Erythroblast (primary cell): ENCODE data around the gene NEURL3.
"Not testable (repeated sequence)": the region's sequence is repeated elsewhere in the genome, so short reads cannot be mapped to it uniquely, and the experiment has no call there.

Experiments used
- DNase-seq, 2 experiments: peaks; one replicate each; lab custom pipeline; 2025; lab: John Stamatoyannopoulos, UW
- GATA1 ChIP-seq: IDR thresholded peaks from 2 replicates; pipeline ENCODE4 v1.6.1; 2011; ENCODE audit warnings: low read depth, mild to moderate bottlenecking, control low read depth, low read length, moderate library complexity
- POLR2A ChIP-seq: IDR thresholded peaks from 2 replicates; pipeline ENCODE4 v1.6.1; 2011; ENCODE audit warnings: mild to moderate bottlenecking, low read length

Gene NEURL3

GRCh38 chr2:96501471-96501874, 3.7 kb downstream of the NEURL3 start:
- no peak for DNase-seq
- TF ChIP-seq GATA1 (no peak), POLR2A (no peak)

DNA sequence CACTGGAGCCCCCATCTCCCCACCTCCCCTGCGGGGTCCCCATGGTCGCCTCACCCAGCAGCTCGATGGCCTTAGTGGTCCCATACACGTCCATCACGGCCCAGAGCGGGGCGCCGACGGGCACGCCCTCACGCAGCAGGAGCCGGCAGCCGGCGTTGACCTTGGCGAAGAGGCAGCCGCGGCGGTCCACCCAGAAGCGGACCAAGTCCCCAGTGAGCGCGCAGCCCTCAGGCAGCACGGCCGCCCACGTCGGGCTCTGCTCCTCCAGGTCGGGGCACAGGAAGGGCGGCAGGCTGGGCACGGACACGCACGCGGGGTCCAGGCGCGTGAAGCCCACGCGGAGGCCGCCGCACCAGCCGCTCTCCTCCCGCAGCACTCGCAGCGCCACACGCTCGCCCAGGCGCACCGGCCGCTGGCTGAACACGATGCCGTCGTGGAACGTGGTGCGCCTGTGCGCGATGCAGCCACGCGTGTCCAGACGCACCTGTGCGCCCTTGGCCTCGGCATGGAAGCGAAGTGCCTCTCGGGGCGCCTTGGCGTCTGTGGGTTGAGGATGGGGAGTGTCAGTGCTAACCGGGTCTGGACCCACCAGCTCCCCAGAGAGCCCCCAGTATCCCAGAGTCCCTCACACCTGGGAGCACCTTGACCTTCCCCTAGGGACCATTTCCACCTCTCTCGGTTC, 4.6 kb downstream of the NEURL3 start:
- TF ChIP-seq GATA1, result no peak
- TF ChIP-seq POLR2A, result no peak
- DNase-seq, result no peak

DNA sequence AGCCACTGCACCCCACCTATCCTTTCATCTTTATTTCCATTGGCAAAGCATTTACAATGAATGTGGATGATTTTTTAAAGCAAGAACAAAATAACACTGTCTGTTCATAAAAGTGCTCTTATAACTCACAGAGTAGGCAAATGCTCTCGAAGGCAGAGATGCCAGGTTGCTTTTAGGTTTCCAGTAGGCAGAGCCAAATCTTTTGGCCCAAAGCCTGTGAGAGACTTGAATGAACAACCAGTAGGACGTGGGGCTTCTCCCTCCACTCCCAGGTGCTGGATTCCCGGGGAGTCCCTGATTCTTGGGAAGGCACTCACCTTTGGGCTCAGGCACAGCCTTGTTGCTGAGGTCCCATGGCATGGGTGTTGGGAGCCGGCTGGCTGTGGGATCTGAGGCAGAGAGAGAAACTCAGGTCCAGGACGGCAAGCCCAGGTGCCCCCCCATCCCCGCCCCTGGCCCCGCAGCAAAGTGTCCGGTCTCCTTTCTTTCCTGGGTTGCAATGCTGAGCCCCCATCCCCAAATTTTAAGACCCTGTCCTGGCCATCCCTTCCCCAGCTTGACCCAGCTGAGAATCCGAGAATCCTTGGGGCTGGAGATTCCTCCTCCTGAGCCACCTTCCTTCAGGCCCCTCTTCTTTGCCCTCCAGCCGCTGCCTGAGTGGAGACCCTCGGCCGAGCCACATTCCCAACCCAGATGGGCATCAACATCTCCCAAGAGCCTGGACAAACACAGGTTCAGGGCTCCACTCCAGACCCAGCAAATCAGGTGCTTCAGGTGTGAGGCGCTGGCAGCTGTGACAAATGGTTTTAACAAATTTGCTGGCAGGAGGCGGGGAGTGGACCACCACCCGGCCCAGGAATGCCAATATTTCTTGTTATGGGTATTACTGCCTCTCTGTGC, 5.8 kb downstream of the NEURL3 start:
- no peak for DNase-seq
- TF ChIP-seq POLR2A (no peak), GATA1 (no peak)

- not testable (repeated sequence) for DNase-seq
Measured at GRCh38 chr2:96498611-96499010, 6.5 kb downstream of the NEURL3 start.

DNA sequence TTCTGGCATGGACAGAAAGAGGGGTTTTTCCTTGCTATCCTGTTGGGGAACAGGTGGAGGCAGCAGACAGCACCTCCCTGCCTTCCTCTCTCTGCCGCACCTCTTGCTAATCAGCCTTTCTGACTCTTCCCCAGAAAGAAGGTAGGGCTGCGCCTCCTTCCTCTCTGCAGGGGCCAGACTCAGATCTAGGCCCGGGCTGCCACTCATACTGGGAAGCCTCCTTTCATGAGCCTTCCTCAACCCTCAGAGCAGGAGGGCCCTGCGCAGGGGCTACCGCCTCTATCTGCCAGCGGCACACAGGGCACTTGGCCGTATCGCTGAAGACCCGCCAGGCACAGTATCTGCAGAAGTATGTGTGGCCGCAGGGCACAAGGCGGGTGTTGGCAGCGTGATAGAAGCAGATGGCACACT, 7.1 kb downstream of the NEURL3 start:
- DNase-seq, result no peak
- TF ChIP-seq POLR2A (peak; percentile 55), GATA1 (no peak)

GRCh38 chr2:96495982-96496629, 9.1 kb downstream of the NEURL3 start:
- no peak for DNase-seq
- TF ChIP-seq POLR2A (no peak), GATA1 (no peak)

GRCh38 chr2:96494188-96494587, 11.0 kb downstream of the NEURL3 start:
- DNase-seq, result no peak
- TF ChIP-seq POLR2A (no peak), GATA1 (no peak)

- no peak for TF ChIP-seq POLR2A
- TF ChIP-seq GATA1, result no peak
- DNase-seq, result no peak
Measured at GRCh38 chr2:96493072-96493471, 12.1 kb downstream of the NEURL3 start.

GRCh38 chr2:96491860-96492497, 13.2 kb downstream of the NEURL3 start:
- TF ChIP-seq GATA1 (no peak), POLR2A (no peak)
- DNase-seq, result no peak

DNA sequence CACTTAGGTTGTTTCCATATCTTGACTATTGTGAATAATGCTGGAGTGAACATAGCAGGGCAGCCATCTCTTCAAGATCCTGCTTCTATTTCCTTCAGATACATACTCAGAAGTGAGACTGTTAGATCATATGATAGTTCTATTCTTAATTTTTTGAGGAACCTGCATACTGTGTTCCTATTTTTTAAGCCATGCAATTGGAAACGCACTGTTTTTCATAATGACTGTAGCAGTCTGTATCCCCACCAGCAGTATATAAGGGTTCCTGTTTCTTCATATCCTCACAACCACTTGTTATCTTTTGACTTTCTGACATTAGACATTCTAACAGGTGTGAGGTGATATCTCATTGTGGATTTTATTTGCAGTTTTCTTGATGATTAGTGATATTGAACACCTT, 15.5 kb downstream of the NEURL3 start:
- TF ChIP-seq GATA1 (no peak), POLR2A (no peak)
- DNase-seq, result no peak

GRCh38 chr2:96489261-96489660, 15.9 kb downstream of the NEURL3 start:
- DNase-seq, result no peak
- no peak for TF ChIP-seq POLR2A
- TF ChIP-seq GATA1, result no peak

- no peak for DNase-seq
- TF ChIP-seq GATA1, result no peak
- no peak for TF ChIP-seq POLR2A
Measured at GRCh38 chr2:96486696-96487095, 18.5 kb downstream of the NEURL3 start.

DNA sequence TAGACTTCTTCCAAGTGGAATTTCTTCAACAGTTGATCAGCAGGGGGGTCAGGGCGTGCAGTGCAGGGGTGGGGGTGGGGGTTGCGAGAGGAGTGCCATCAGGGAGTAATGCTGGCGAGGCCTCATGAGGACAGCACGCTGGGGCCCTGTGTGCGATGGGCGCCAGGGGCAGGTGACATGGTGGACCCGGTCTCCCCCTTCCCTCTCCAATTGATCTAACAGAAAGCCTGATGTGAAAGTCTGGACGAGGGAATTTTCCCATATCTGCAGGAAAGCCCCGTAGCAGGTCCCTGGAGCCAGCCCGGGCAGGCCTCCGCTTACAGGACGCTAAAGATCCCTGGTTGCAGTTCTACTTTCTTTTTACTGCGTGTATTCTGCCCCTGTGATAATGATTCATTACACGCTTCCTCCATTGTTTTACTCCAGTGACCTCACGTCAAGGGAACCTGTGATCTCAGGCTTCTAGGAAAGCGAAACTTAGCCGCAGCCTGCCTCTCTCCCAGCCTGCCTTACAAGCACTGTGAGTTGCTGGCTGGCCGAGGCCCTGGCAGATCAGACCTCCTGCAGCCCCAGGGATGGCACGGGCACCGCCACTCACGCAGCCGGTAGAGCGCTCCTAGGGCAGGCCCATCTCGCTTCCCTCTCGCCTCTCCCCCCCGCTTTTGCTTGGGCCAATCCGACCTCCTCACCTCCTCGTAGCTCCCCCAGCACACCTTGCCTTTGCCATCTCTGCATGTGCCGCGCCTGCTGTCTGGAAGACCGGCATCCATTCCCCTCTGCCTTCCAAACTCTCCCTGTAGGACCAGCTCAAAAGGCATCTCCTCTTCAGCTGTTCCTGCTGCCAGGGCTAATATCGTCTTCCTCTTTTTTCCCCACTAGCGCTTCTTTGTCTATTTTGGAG, 19.2 kb downstream of the NEURL3 start:
- DNase-seq, result peak; percentile 16 to 25
- TF ChIP-seq POLR2A, result peak; percentile 40
- no peak for TF ChIP-seq GATA1
